Sigmoid colon (tissue), 7 donors: ENCODE results near the gene GNAQ. TPM values are rescaled to one million over a fixed set of nuclear protein-coding genes. Genes with fewer than 3 reads are reported as not detected.

Experiments used
- DNase-seq: peaks from one replicate; pipeline ENCODE4 v3.0.0-alpha.2; 2019
- H3K27ac ChIP-seq, 4 donors: fragments of 200-600 bp; sonication (generic); one replicate each; pipeline ENCODE4 v1.5.1; 2016 to 2019; ENCODE audit warnings: mild to moderate bottlenecking in 1 of 4
- H3K27me3 ChIP-seq, 3 donors: fragments of 200-600 bp; sonication (generic); one replicate each; pipeline ENCODE4 v1.5.1; 2019; ENCODE audit warnings: mild to moderate bottlenecking in 1 of 3
- H3K36me3 ChIP-seq, 4 donors: fragments of 200-600 bp; sonication (generic); one replicate each; pipeline ENCODE4 v1.5.1; 2016 to 2019
- H3K4me1 ChIP-seq, 4 donors: fragments of 200-600 bp; sonication (generic); one replicate each; pipeline ENCODE4 v1.5.1; 2017 to 2019
- H3K4me3 ChIP-seq, 4 donors: fragments of 200-600 bp; sonication (generic); one replicate each; pipeline ENCODE4 v1.5.1; 2017 to 2019; ENCODE audit warnings: mild to moderate bottlenecking in 2 of 4, moderate library complexity in 1 of 4
- H3K9me3 ChIP-seq, 4 donors: fragments of 200-600 bp in 3 of 4; sonication (generic) in 3 of 4; one replicate each; pipeline versions ENCODE4 v1.5.1 to v1.6.1; 2013 to 2019
- EP300 ChIP-seq, 4 donors: sonication (generic); formaldehyde crosslinking; IDR thresholded peaks; one replicate each; pipeline ENCODE4 v1.6.1; 2017; ENCODE audit warnings: antibody characterized with exemption in 4 of 4
- POLR2A ChIP-seq, 2 donors: fragments of 450-650 bp; IDR thresholded peaks; one replicate each; pipeline ENCODE4 v1.6.1; 2016; ENCODE audit warnings: antibody characterized with exemption in 2 of 2, mild to moderate bottlenecking in 2 of 2, moderate library complexity in 2 of 2
- POLR2AphosphoS5 ChIP-seq, 4 donors: sonication (generic); formaldehyde crosslinking; IDR thresholded peaks; one replicate each; pipeline ENCODE4 v1.6.1; 2017; ENCODE audit warnings: antibody characterized with exemption in 4 of 4
- WGBS, 2 donors: extraction: QIAGEN DNeasy Blood & Tissue Kit; methylation state at CpG; one replicate each; pipeline ENCODE4 v1.1.7; 2013; 5-methylcytosine and 5-hydroxymethylcytosine counted together
- intact Hi-C: fragments of 100-400 bp; cut with DNase I; formaldehyde crosslinking; loops from one replicate; pipeline ENCODE4 v1.15.1; 2023
- polyA plus RNA-seq, 3 donors: library from polyadenylated mRNA; stranded (reverse); fragments of 200-250 nt; gene quantifications; one replicate each; pipeline ENCODE4 v1.2.3, GENCODE V29; 2013
- total RNA-seq, 4 donors: library from RNA; depleted of rRNA; stranded (reverse); fragments of >200 nt; gene quantifications; one replicate each; pipeline ENCODE4 v1.1.0, GENCODE V29; 2016
- TF ChIP-seq, protein P1 (sequence below), 4 experiments: fragments of 450-650 bp in 3 of 4; fragments of 200-600 bp in 1 of 4; IDR thresholded peaks; one replicate each; pipeline ENCODE4 v1.5.1; 2016 to 2019; ENCODE audit warnings: antibody characterized with exemption in 4 of 4, mild to moderate bottlenecking in 3 of 4, moderate library complexity in 2 of 4
- donor health status: healthy with polysubstance abuse.
- donor health status: Bipolar disorder and iron deficiency.
- donor health status: healthy.

Gene GNAQ
- total and polyA plus RNA-seq, 7 donors = 21.6 to 79.2 (median 49.5) TPM

DNA sequence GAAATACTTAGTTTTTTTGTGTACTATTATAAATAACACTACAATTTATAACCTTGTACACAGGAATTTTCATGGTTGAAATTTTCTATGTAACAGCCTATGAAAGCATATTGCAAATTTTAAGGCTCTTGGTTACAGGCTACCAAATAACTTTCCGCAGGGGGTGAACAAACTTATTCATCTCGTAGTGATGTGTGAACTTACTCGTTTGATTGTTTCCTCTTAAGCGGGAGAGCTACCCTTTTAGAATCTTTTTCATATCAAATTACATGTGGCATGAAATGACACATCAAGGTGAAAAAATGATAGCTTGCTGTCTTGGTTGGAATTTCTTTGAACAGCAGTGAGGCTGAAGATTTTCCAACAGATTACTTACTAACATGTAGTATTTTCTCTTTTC is 292.7 kb downstream of the GNAQ start:
- no peak for DNase-seq
- Histone ChIP-seq H3K27ac (no peak overlapping the region), H3K4me3 (no peak overlapping the region), H3K36me3 (no peaks in the 10 kb centered on the region), H3K4me1 (peaks cover 0 to 42% (median 37%) of the 10 kb centered on the region in 4 donors), H3K9me3 (no peaks in the 10 kb centered on the region), H3K27me3 (no peaks in the 10 kb centered on the region)
- intact Hi-C loops = no loop called here
- 88 to 92% methylated on average over 4 of the region's 4 CpGs for WGBS, 2 donors
- TF ChIP-seq POLR2A (IDR thresholded peaks at IDR 0.05) (no peak), POLR2AphosphoS5 (IDR thresholded peaks at IDR 0.05) (no peak), EP300 (IDR thresholded peaks at IDR 0.05) (no peak)
- TF ChIP-seq, protein P1, sequence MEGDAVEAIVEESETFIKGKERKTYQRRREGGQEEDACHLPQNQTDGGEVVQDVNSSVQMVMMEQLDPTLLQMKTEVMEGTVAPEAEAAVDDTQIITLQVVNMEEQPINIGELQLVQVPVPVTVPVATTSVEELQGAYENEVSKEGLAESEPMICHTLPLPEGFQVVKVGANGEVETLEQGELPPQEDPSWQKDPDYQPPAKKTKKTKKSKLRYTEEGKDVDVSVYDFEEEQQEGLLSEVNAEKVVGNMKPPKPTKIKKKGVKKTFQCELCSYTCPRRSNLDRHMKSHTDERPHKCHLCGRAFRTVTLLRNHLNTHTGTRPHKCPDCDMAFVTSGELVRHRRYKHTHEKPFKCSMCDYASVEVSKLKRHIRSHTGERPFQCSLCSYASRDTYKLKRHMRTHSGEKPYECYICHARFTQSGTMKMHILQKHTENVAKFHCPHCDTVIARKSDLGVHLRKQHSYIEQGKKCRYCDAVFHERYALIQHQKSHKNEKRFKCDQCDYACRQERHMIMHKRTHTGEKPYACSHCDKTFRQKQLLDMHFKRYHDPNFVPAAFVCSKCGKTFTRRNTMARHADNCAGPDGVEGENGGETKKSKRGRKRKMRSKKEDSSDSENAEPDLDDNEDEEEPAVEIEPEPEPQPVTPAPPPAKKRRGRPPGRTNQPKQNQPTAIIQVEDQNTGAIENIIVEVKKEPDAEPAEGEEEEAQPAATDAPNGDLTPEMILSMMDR (IDR thresholded peaks at IDR 0.05) = no peak

DNA sequence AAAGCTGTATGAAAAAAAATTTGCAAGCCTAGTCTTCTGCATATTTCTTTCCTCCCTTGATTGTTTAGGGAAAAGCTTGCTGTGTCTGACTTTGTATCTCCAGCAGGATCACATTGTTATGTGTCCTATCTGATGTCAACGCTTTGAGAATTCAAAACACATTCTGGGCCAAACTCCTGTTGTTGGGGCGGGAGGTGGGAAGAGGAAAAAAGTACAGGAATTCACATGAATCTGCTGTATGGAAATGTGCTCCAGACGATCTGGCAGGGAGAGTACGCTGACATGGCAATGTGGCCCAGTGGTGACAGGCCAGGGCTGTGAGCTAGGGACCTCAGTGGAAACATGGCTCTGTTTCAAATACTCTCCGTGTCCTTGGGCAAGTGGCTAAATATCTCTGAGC is 296.1 kb downstream of the GNAQ start:
- no peak overlapping the region for H3K27ac ChIP-seq
- no peaks in the 10 kb centered on the region for H3K9me3 ChIP-seq
- no peak for DNase-seq
- no peaks in the 10 kb centered on the region for H3K36me3 ChIP-seq
- intact Hi-C loops = no loop called here
- WGBS, 2 donors = 90% methylated on average over 5 of the region's 5 CpGs
- no peaks in the 10 kb centered on the region for H3K27me3 ChIP-seq
- no peak overlapping the region for H3K4me3 ChIP-seq
- H3K4me1 ChIP-seq = peaks cover 0 to 26% (median 11%) of the 10 kb centered on the region in 4 donors
- TF ChIP-seq, protein P1 (IDR thresholded peaks at IDR 0.05) = no peak

DNA sequence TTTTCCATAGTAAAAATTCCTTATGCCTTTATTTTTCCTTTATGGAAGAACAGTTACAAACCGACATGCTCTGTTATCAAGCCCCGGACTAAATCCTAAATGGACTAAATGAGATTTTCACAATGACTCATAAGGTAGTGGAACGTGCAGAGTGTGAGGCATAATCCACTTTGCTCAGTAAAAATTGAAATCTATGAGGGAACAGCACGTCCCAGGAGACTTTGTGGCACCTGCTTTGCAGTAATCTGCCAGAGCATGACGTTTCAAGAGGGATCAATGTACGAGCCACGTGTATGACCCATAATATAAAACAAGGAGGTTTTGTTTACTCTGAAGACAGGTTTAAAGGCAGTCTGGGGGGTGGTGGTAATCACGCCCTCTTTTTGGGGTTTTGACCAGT is 299.7 kb downstream of the GNAQ start:
- H3K36me3 ChIP-seq = peaks cover 0 to 16% (median 14%) of the 10 kb centered on the region in 4 donors
- H3K27ac ChIP-seq = no peak overlapping the region
- WGBS, 2 donors = 24 to 57% methylated on average over 8 of the region's 8 CpGs
- no peak for DNase-seq
- H3K27me3 ChIP-seq = no peaks in the 10 kb centered on the region
- H3K4me1 ChIP-seq = peaks cover 0 to 26% (median 8%) of the 10 kb centered on the region in 4 donors
- H3K9me3 ChIP-seq = no peaks in the 10 kb centered on the region
- intact Hi-C loops = no loop called here
- TF ChIP-seq, protein P1 (IDR thresholded peaks at IDR 0.05) = no peak
- no peak for TF ChIP-seq POLR2A (IDR thresholded peaks at IDR 0.05)
- TF ChIP-seq POLR2AphosphoS5 (IDR thresholded peaks at IDR 0.05) = no peak
- no peak for TF ChIP-seq EP300 (IDR thresholded peaks at IDR 0.05)
- H3K4me3 ChIP-seq = no peak overlapping the region

- no peaks in the 10 kb centered on the region for H3K9me3 ChIP-seq
- no peak overlapping the region for H3K4me3 ChIP-seq
- intact Hi-C loops = no loop called here
- 89 to 93% methylated on average over 5 of the region's 5 CpGs for WGBS, 2 donors
- TF ChIP-seq EP300 (IDR thresholded peaks at IDR 0.05) (no peak), POLR2A (IDR thresholded peaks at IDR 0.05) (no peak), POLR2AphosphoS5 (IDR thresholded peaks at IDR 0.05) (no peak)
- TF ChIP-seq, protein P1 (IDR thresholded peaks at IDR 0.05) = no peak
- H3K27me3 ChIP-seq = no peaks in the 10 kb centered on the region
- H3K4me1 ChIP-seq = peaks cover 0 to 26% (median 8%) of the 10 kb centered on the region in 4 donors
- no peak for DNase-seq
- no peak overlapping the region for H3K27ac ChIP-seq
- peaks cover 0 to 24% (median 14%) of the 10 kb centered on the region in 4 donors for H3K36me3 ChIP-seq
Measured at GRCh38 chr9:77731008-77731698, 300.5 kb downstream of the GNAQ start.

GRCh38 chr9:77729177-77729576 is 302.4 kb downstream of the GNAQ start:
- Histone ChIP-seq H3K4me3 (no peak overlapping the region), H3K27ac (no peak overlapping the region), H3K4me1 (peaks cover 0 to 18% (median 3%) of the 10 kb centered on the region in 4 donors), H3K27me3 (no peaks in the 10 kb centered on the region), H3K9me3 (no peaks in the 10 kb centered on the region), H3K36me3 (peaks cover 0 to 32% (median 14%) of the 10 kb centered on the region in 4 donors)
- intact Hi-C loops = no loop called here
- DNase-seq = no peak
- WGBS, 2 donors = 94 to 97% methylated on average over 1 of the region's 1 CpG
- TF ChIP-seq POLR2AphosphoS5 (IDR thresholded peaks at IDR 0.05) (no peak), EP300 (IDR thresholded peaks at IDR 0.05) (no peak), POLR2A (IDR thresholded peaks at IDR 0.05) (no peak)
- TF ChIP-seq, protein P1 (IDR thresholded peaks at IDR 0.05) = no peak
